HG03442 (cell line): ENCODE results near the gene IL1R2.

Experiments
- ATAC-seq: cut with Tn5 transposase; IDR thresholded peaks from one replicate; pipeline ENCODE4 v1.9.1; 2021; ENCODE audit warnings: mild to moderate bottlenecking, moderate library complexity; ENCODE audit not compliant: unreplicated experiment

The IL1R2 gene

GRCh38 chr2:102037681-102038080 is 45.9 kb downstream of the IL1R2 start:
- ATAC-seq: no peak

GRCh38 chr2:102040229-102040628 is 48.5 kb downstream of the IL1R2 start:
- no peak for ATAC-seq

- no peak for ATAC-seq
These were observed 49.6 kb downstream of the IL1R2 start for GRCh38 chr2:102041351-102041750.

- ATAC-seq: no peak
These were observed 50.7 kb downstream of the IL1R2 start for GRCh38 chr2:102042196-102043081.

- no peak for ATAC-seq
These were observed 51.8 kb downstream of the IL1R2 start for GRCh38 chr2:102043560-102043959.

- ATAC-seq: no peak
These were observed 52.6 kb downstream of the IL1R2 start for GRCh38 chr2:102044235-102044896.

GRCh38 chr2:102044967-102045489 is 53.3 kb downstream of the IL1R2 start:
- ATAC-seq: no peak

- no peak for ATAC-seq
These were observed 53.9 kb downstream of the IL1R2 start for GRCh38 chr2:102045697-102046096.

- ATAC-seq: no peak
These were observed 54.6 kb downstream of the IL1R2 start for GRCh38 chr2:102046135-102046986.

- no peak for ATAC-seq
These were observed 56.7 kb downstream of the IL1R2 start for GRCh38 chr2:102048465-102048864.

- no peak for ATAC-seq
These were observed 58.1 kb downstream of the IL1R2 start for GRCh38 chr2:102049756-102050443.

- ATAC-seq: no peak
These were observed 59.2 kb downstream of the IL1R2 start for GRCh38 chr2:102050854-102051391.

GRCh38 chr2:102051692-102052277 is 60.0 kb downstream of the IL1R2 start:
- no peak for ATAC-seq

- ATAC-seq: no peak
These were observed 60.6 kb downstream of the IL1R2 start for GRCh38 chr2:102052365-102052764.

- no peak for ATAC-seq
These were observed 61.3 kb downstream of the IL1R2 start for GRCh38 chr2:102053096-102053495.

GRCh38 chr2:102055346-102055990 is 63.7 kb downstream of the IL1R2 start:
- no peak for ATAC-seq

GRCh38 chr2:102056079-102056581 is 64.4 kb downstream of the IL1R2 start:
- ATAC-seq: no peak

- no peak for ATAC-seq
These were observed 65.9 kb downstream of the IL1R2 start for GRCh38 chr2:102057502-102058292.
